GM12878 (cell line): Measurements from ENCODE around the gene RAB11A.

Source experiments
- POLR2A ChIP-seq: IDR thresholded peaks from 2 replicates; pipeline ENCODE4 v1.6.1; 2011; ENCODE audit warnings: low read depth, mild to moderate bottlenecking, low read length
- RELA ChIP-seq: fragments of 450-650 bp; IDR thresholded peaks from 2 replicates; pipeline ENCODE4 v1.8.0; 2014; ENCODE audit warnings: borderline replicate concordance; ENCODE audit not compliant: partially characterized antibody
- REST ChIP-seq: IDR thresholded peaks from 2 replicates; pipeline ENCODE4 v1.6.1; 2012; ENCODE audit warnings: mild to moderate bottlenecking, low read depth, low read length
- SMAD1 ChIP-seq: fragments of 450-650 bp; IDR thresholded peaks from 2 replicates; pipeline ENCODE4 v1.6.1; 2018; ENCODE audit warnings: mild to moderate bottlenecking, low read depth; ENCODE audit not compliant: partially characterized antibody
- SMC3 ChIP-seq: IDR thresholded peaks from 2 replicates; pipeline ENCODE4 v1.6.1; 2011; ENCODE audit warnings: low read length, improper control_type of control experiment, borderline replicate concordance
- TF ChIP-seq, protein P1 (sequence below), 3 experiments: IDR thresholded peaks in 2 of 3; conservative IDR thresholded peaks in 1 of 3; 2 replicates each; pipeline ENCODE4 v1.5.1; 2011; ENCODE audit warnings: low read depth in 3 of 3, low read length in 3 of 3, mild to moderate bottlenecking in 3 of 3, control low read depth in 2 of 3, moderate library complexity in 2 of 3, inconsistent platforms in 1 of 3, mixed read lengths in 1 of 3; ENCODE audit not compliant: control insufficient read depth in 2 of 3, insufficient read depth in 1 of 3; ENCODE audit errors: extremely low read depth in 1 of 3
- TF ChIP-seq, protein P2 (sequence below): fragments of 150-350 bp; IDR thresholded peaks from 2 replicates; pipeline ENCODE4 v1.6.1; 2016; ENCODE audit warnings: low read depth, low read length

DNA sequence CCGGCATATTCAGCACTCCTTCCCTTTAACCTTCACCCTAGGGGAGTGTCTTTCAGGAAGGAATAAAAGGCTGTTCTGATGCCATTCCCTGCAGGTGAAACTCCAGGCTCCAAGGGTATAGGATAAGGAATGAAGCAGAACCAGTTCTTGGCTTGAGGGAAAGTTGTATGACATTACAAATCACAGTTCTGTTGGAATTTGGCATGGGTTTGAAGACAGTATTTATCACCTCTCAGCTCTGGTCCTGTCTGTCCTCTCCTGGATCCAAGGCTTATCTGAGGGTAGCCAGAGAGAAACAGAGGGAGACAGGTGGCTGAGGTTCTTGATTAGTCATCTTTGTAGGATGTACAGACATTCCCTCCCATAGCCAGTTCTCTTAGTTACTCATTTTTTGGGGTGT, 37.1 kb downstream of the RAB11A start:
- TF ChIP-seq, protein P1, sequence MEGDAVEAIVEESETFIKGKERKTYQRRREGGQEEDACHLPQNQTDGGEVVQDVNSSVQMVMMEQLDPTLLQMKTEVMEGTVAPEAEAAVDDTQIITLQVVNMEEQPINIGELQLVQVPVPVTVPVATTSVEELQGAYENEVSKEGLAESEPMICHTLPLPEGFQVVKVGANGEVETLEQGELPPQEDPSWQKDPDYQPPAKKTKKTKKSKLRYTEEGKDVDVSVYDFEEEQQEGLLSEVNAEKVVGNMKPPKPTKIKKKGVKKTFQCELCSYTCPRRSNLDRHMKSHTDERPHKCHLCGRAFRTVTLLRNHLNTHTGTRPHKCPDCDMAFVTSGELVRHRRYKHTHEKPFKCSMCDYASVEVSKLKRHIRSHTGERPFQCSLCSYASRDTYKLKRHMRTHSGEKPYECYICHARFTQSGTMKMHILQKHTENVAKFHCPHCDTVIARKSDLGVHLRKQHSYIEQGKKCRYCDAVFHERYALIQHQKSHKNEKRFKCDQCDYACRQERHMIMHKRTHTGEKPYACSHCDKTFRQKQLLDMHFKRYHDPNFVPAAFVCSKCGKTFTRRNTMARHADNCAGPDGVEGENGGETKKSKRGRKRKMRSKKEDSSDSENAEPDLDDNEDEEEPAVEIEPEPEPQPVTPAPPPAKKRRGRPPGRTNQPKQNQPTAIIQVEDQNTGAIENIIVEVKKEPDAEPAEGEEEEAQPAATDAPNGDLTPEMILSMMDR (IDR thresholded peaks at IDR 0.05 in 2 of 3, conservative IDR thresholded peaks at IDR 0.05 in 1 of 3; ENCODE audit: control insufficient read depth in 2 of 3, extremely low read depth in 1 of 3, insufficient read depth in 1 of 3, low read depth in 3 of 3, low read length in 3 of 3): no peak
- TF ChIP-seq, protein P2, sequence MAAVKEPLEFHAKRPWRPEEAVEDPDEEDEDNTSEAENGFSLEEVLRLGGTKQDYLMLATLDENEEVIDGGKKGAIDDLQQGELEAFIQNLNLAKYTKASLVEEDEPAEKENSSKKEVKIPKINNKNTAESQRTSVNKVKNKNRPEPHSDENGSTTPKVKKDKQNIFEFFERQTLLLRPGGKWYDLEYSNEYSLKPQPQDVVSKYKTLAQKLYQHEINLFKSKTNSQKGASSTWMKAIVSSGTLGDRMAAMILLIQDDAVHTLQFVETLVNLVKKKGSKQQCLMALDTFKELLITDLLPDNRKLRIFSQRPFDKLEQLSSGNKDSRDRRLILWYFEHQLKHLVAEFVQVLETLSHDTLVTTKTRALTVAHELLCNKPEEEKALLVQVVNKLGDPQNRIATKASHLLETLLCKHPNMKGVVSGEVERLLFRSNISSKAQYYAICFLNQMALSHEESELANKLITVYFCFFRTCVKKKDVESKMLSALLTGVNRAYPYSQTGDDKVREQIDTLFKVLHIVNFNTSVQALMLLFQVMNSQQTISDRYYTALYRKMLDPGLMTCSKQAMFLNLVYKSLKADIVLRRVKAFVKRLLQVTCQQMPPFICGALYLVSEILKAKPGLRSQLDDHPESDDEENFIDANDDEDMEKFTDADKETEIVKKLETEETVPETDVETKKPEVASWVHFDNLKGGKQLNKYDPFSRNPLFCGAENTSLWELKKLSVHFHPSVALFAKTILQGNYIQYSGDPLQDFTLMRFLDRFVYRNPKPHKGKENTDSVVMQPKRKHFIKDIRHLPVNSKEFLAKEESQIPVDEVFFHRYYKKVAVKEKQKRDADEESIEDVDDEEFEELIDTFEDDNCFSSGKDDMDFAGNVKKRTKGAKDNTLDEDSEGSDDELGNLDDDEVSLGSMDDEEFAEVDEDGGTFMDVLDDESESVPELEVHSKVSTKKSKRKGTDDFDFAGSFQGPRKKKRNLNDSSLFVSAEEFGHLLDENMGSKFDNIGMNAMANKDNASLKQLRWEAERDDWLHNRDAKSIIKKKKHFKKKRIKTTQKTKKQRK: no peak
- no peak for TF ChIP-seq RELA
- no peak for TF ChIP-seq POLR2A
- TF ChIP-seq SMC3: no peak
- no peak for TF ChIP-seq REST
- no peak for TF ChIP-seq SMAD1
